Limb (tissue), 2 donors: ENCODE measurements around the gene TRDN.

Source experiments
- DNase-seq, 2 donors: peaks; one replicate each; pipeline ENCODE4 v3.0.0-alpha.2; 2016; ENCODE audit errors: extremely low spot score in 2 of 2

Gene TRDN

DNA sequence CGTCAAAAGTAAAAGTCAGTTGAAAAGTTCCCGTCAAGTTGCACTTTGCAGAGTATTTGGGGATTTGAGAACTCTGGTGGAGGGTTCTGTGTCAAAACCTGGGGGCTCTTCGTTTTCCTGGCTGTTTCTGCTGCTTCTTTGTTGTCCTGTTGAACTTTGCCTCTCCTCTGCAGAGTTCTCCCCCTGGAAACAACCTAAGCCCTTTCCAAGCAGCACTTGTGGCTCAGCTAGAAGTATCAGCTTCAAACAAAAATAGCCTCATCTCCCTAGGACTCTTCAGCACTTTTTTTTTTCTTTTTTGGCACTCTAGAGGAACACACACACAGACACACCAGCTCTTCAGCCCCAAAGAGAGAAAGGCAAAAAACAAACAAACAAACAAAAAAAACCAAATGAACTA, at the start of gene TRDN:
TRDN (minus strand) TSS at position 169 of the 400 bp plus-strand sequence. CDS start 175 bp downstream, outside the sequence.
- DNase-seq = no peak

GRCh38 chr6:123681957-123682462, 45.3 kb upstream of the TRDN start:
- no peak for DNase-seq

GRCh38 chr6:123677897-123678296, 41.1 kb upstream of the TRDN start:
- no peak for DNase-seq

DNA sequence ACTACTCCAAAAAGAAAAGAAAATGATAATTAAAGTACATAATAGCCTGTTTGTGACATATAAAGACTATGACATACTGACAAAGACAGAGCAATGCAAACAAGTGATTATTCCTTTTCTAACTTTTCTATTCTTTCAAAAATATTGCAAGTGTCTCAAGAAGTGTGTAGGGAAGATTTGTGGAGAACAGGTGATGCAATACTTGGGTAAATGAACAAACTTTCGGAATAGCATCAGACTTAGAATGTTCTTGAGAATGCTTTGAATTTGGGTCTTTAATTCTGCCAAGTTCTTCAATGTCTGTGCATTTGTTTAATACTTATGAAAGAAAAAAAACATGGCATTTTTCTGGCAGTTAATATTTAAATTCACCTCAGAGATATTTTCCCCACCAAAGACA, 40.0 kb upstream of the TRDN start:
- no peak for DNase-seq

- no peak for DNase-seq
Observed at GRCh38 chr6:123668965-123669591, 32.3 kb upstream of the TRDN start.

GRCh38 chr6:123668063-123668462, 31.3 kb upstream of the TRDN start:
- no peak for DNase-seq

GRCh38 chr6:123663436-123663835, 26.7 kb upstream of the TRDN start:
- no peak for DNase-seq

DNA sequence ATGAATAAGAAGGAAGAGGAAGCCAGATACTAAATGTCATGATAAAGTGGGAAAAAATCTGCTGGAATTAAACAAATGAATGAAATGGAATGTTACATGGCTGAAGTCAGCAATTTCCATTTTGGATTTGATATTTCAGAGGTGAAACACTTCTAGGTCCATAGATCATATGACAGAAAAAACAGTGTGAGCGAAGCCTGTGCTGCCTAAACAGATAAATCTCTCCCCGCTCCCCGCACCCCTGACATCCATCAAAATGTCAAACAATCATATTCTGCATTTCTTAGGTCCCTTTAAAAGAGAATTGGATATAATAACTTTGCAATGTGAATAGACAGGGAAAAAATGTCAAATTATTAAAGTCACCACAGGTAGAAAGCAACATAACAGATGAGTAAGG, 26.0 kb upstream of the TRDN start:
- DNase-seq = no peak

DNA sequence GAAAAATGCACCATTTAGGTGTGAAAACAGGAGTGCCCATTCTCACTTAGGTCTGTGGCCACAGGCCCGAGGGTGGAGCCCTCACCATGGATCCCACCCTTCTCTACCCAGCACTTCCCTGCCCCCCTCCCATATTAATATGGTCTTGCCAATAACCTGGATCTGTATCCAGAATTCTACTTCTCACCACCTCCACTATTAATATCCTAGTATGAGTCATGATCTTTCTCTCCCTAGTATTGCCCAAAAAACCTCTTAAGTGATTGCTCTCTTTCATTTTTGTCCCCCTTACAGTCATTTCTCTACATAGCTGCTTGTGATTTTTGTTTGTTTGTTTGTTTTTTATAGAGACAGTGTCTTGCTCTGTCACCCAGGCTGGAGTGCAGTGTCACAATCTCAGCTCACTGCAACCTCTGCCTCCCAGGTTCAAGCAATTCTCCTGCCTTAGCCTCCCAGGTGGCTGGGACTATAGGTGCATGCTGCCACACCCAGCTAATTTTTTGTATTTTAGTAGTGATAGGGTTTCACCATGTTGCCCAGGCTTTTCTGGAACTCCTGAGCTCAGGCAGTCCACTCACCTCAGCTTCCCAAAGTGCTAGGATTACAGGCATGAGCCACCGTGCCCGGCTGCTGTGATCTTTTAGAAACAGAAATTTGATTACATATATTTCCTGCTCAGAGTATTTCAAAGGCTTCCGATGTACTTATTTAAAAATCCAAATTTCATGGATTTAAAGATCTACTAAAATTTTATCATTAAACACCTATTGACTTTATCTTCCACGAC, 24.5 kb upstream of the TRDN start:
- DNase-seq = no peak

DNA sequence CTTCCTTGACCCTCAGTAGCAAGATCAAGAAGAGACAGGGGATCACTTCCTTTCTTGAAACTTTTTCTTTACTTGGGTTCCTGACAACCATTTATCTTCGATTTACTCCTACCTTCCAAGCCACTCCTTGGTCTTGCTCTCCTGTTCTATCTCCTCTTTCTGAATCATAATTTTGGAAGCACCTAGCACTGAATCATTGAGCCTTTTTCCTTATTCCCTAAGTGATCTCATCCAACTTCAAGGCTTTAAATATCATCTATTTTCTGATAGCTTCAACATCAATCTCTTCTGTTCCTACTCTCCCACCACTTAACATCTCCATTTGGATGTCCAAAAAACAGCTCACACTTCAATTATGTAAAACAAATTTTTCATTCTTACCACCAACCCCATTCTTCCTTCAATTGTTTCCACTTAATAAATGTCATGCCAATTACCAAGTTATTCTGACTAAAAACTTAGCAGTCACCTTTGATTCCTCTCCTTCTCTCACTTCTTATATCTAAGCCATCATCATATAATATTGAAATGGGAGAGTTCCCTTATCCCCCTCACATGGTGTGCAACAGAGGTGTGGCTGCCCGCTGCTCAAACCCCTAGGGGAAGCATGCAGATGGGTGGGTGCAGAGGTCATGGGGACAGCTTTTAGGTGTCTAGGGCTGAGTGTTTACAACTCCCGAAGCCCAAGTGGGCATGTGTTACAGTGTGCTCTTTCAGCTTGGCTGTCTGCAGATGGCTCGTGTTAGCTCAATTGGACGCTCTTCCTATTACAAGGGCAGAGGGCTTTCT, 23.4 kb upstream of the TRDN start:
- no peak for DNase-seq

- no peak for DNase-seq
Observed at GRCh38 chr6:123658848-123659247, 22.1 kb upstream of the TRDN start.

- DNase-seq = no peak
Observed at GRCh38 chr6:123655521-123656306, 19.0 kb upstream of the TRDN start.

GRCh38 chr6:123648723-123649122, 12.0 kb upstream of the TRDN start:
- no peak for DNase-seq

GRCh38 chr6:123648020-123648580, 11.3 kb upstream of the TRDN start:
- no peak for DNase-seq

- no peak for DNase-seq
Observed at GRCh38 chr6:123641497-123641896, 4.7 kb upstream of the TRDN start.

- no peak for DNase-seq
Observed at GRCh38 chr6:123640567-123641187, 3.9 kb upstream of the TRDN start.

- no peak for DNase-seq
Observed at GRCh38 chr6:123638865-123639264, 2.1 kb upstream of the TRDN start.

- DNase-seq = no peak
Observed at GRCh38 chr6:123636282-123636681, 468 bp downstream of the TRDN start.

GRCh38 chr6:123635567-123635966, 1.2 kb downstream of the TRDN start:
- DNase-seq = no peak

- DNase-seq = no peak
Observed at GRCh38 chr6:123635144-123635543, 1.6 kb downstream of the TRDN start.

GRCh38 chr6:123632641-123633040, 4.1 kb downstream of the TRDN start:
- no peak for DNase-seq
